Lung (tissue), 12 donors: ENCODE measurements around the gene JPT2. TPM values are rescaled to one million over a fixed set of nuclear protein-coding genes. Genes with fewer than 3 reads are reported as not detected.
"Not testable (repeated sequence)": the region's sequence is repeated elsewhere in the genome, so short reads cannot be mapped to it uniquely, and the experiment has no call there.

Source experiments
- ATAC-seq: fragments of 200-7000 bp; cut with Tn5 transposase; one replicate; pipeline ENCODE4 v1.9.1; 2020; ENCODE audit warnings: moderate number of reproducible peaks; ENCODE audit not compliant: insufficient read depth, low FRiP score
- DNase-seq, 3 donors: peaks; one replicate each; pipeline ENCODE4 v3.0.0-alpha.2; 2013 to 2017
- H3K27ac ChIP-seq, 2 donors: one replicate each; pipeline ENCODE4 v1.5.1; 2013; ENCODE audit warnings: mild to moderate bottlenecking in 2 of 2, moderate library complexity in 2 of 2, control low read depth in 1 of 2, inconsistent platforms in 1 of 2, low read depth in 1 of 2, low read length in 1 of 2
- H3K27me3 ChIP-seq, 3 donors: one replicate each; pipeline ENCODE4 v1.5.1; 2013; ENCODE audit warnings: low read length in 2 of 3; ENCODE audit not compliant: control insufficient read depth in 3 of 3, insufficient read depth in 3 of 3
- H3K36me3 ChIP-seq, 4 donors: one replicate each; pipeline ENCODE4 v1.5.1; 2013; ENCODE audit warnings: low read length in 4 of 4, mild to moderate bottlenecking in 1 of 4, moderate library complexity in 1 of 4; ENCODE audit not compliant: control insufficient read depth in 4 of 4, insufficient read depth in 4 of 4
- H3K4me1 ChIP-seq, 5 donors: one replicate each; pipeline ENCODE4 v1.5.1; 2013; ENCODE audit warnings: low read length in 5 of 5, mild to moderate bottlenecking in 2 of 5, moderate library complexity in 1 of 5; ENCODE audit not compliant: control insufficient read depth in 5 of 5, insufficient read depth in 5 of 5
- H3K4me3 ChIP-seq: one replicate; pipeline ENCODE4 v1.5.1; 2013; ENCODE audit warnings: mild to moderate bottlenecking, control low read depth, moderate library complexity
- H3K9ac ChIP-seq, 2 donors: one replicate each; pipeline ENCODE4 v1.5.1; 2013; ENCODE audit warnings: low read length in 2 of 2, control low read depth in 1 of 2; ENCODE audit not compliant: insufficient read depth in 1 of 2
- H3K9me3 ChIP-seq, 4 donors: one replicate each; pipeline ENCODE4 v1.5.1; 2013; ENCODE audit warnings: low read length in 3 of 4, mild to moderate bottlenecking in 1 of 4, moderate library complexity in 1 of 4; ENCODE audit not compliant: control insufficient read depth in 4 of 4, insufficient read depth in 3 of 4
- CTCF ChIP-seq: IDR thresholded peaks from 2 replicates; pipeline ENCODE4 v1.5.1; 2012; ENCODE audit warnings: mild to moderate bottlenecking; ENCODE audit errors: control extremely low read depth, extremely low read depth
- WGBS, 2 donors: extraction: QIAGEN DNeasy Blood & Tissue Kit; methylation state at CpG; one replicate each; pipeline ENCODE4 v1.1.7; 2013; 5-methylcytosine and 5-hydroxymethylcytosine counted together
- polyA plus RNA-seq, 2 donors: library from polyadenylated mRNA; stranded (reverse); fragments of 200-250 nt; gene quantifications; one replicate each; pipeline ENCODE4 v1.2.1, GENCODE V29; 2013
- total RNA-seq, 2 donors: library from RNA; depleted of rRNA in 1 of 2; stranded (reverse); fragments of >200 nt in 1 of 2; gene quantifications; one replicate each; pipeline ENCODE4 v1.2.1, GENCODE V29; 2014 to 2021
- donor health status: control.
- donor health status: control.
- donor health status: Bipolar disorder and iron deficiency.
- donor health status: healthy.
- donor health status: DM: yes; HTN: yes; CAD: no.

Gene JPT2
- total and polyA plus RNA-seq, 4 donors = 28.7 to 71.9 (median 51.6) TPM

DNA sequence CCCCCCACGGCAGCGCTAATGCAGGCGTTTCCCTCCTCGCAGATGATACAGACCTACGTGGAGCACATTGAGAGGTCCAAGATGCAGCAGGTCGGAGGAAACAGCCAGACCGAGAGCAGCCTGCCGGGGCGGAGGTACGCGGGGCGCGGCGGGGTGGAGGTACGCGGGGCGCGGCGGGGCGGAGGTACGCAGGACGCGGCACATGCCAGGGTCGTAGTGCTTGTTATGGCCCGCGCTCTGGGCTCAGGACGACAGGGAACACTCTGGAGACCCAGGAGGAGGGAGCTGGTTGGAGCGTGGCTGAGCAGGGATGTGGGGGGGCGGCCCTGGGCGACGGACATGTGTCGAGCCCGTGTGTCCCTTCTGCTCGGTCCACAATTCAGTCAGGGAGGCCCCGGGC, 51.4 kb downstream of the JPT2 start:
- Histone ChIP-seq H3K27ac (no peak overlapping the region), H3K4me1 (no peaks in the 10 kb centered on the region), H3K4me3 (no peak overlapping the region), H3K9ac (no peak overlapping the region), H3K9me3 (no peaks in the 10 kb centered on the region), H3K36me3 (peaks cover 3 to 71% (median 16%) of the 10 kb centered on the region in 4 donors), H3K27me3 (no peaks in the 10 kb centered on the region)
- no peak for TF ChIP-seq CTCF
- ATAC-seq = no peak
- 95 to 97% methylated on average over 35 of the region's 35 CpGs for WGBS, 2 donors
- no peak for DNase-seq

GRCh38 chr16:1731073-1731472, 53.0 kb downstream of the JPT2 start:
- 93 to 94% methylated on average over 7 of the region's 7 CpGs for WGBS, 2 donors
- H3K27me3 ChIP-seq = no peaks in the 10 kb centered on the region
- H3K9me3 ChIP-seq = no peaks in the 10 kb centered on the region
- no peak overlapping the region for H3K27ac ChIP-seq
- no peak for ATAC-seq
- H3K36me3 ChIP-seq = peaks cover 1 to 69% (median 23%) of the 10 kb centered on the region in 4 donors
- H3K4me3 ChIP-seq = no peak overlapping the region
- no peak for TF ChIP-seq CTCF
- no peaks in the 10 kb centered on the region for H3K4me1 ChIP-seq
- no peak for DNase-seq
- no peak overlapping the region for H3K9ac ChIP-seq

DNA sequence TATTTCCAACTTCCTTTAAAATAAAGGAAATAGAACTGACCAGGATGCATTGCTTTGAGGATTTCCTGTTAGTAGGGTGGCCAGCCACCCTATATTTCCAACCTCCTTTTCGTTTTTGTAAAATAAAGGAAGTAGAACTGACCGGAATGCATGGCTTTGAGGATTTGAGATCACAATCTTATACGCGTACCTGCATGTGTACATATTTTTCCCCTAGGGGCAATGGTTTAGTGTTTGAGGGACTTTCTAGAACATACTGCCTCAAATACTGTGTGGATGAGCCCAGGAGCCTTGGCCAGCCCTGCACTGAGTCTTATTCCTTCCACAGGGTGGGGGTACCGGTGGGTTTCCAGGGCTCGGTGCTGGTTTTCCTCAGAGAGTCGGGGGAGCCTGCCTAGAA, 53.5 kb downstream of the JPT2 start:
- DNase-seq = no peak
- WGBS, 2 donors = 61 to 70% methylated on average over 7 of the region's 7 CpGs
- H3K27me3 ChIP-seq = no peaks in the 10 kb centered on the region
- H3K9ac ChIP-seq = no peak overlapping the region
- H3K4me3 ChIP-seq = no peak overlapping the region
- no peak for ATAC-seq
- H3K36me3 ChIP-seq = peaks cover 0 to 65% (median 20%) of the 10 kb centered on the region in 4 donors
- no peak for TF ChIP-seq CTCF
- H3K4me1 ChIP-seq = no peaks in the 10 kb centered on the region
- peaks cover 0 to under 1% (median 0%) of the 10 kb centered on the region in 4 donors for H3K9me3 ChIP-seq
- no peak overlapping the region for H3K27ac ChIP-seq

DNA sequence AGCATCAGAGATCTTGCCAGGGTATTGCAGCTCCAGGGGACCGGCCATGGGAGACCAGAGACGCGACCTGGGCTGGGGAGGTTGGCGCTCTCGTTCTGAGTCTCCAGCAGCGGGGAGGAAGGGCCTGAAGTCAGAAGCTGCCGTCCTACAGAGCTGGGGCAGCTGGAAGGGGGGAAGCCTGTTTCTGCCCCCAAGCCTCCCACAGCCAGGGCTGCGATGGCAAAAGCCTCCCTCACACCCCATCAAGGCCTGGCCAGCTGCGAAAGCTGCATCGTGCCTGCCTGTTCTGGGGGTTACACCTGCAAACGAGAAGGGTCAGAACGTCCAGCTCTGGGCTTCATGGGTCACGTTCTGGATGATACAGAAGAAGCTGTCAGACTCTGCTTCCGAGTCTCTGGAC, 54.0 kb downstream of the JPT2 start:
- H3K4me1 ChIP-seq = no peaks in the 10 kb centered on the region
- 90 to 93% methylated on average over 14 of the region's 14 CpGs for WGBS, 2 donors
- DNase-seq (no peak), ATAC-seq (no peak)
- H3K9ac ChIP-seq = no peak overlapping the region
- no peak for TF ChIP-seq CTCF
- no peak overlapping the region for H3K4me3 ChIP-seq
- peaks cover 0 to 60% (median 19%) of the 10 kb centered on the region in 4 donors for H3K36me3 ChIP-seq
- H3K9me3 ChIP-seq = peaks cover 0 to 3% (median 0%) of the 10 kb centered on the region in 4 donors
- H3K27ac ChIP-seq = no peak overlapping the region
- no peaks in the 10 kb centered on the region for H3K27me3 ChIP-seq

DNA sequence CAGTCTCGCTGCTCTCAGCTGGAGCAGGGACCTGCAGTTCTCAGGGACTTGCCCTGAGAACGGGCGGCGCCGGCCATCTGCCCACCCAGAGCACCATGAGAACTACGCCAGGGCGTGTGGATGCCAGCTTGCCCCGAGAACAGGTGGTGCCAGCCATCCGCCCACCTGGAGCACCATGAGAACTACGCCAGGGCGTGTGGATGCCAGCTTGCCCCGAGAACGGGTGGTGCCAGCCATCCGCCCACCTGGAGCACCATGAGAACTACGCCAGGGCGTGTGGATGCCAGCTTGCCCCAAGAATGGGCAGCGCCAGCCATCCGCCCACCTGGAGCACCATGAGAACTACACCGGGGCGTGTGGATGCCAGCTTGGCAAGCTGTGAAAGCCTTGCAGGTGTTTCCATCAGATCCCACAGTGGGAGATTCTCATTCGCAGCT, 54.5 kb downstream of the JPT2 start:
- WGBS, 2 donors = 94 to 97% methylated on average over 21 of the region's 21 CpGs
- H3K27ac ChIP-seq, DNase-seq, H3K4me1 ChIP-seq, H3K4me3 ChIP-seq, H3K27me3 ChIP-seq, H3K9ac ChIP-seq, H3K9me3 ChIP-seq, ATAC-seq: not testable (repeated sequence)
- H3K36me3 ChIP-seq = peaks cover 0 to 57% (median 18%) of the 10 kb centered on the region in 4 donors
